Fibroblast of mammary gland (primary cell): ENCODE results near the gene NUP107.
"Not testable (repeated sequence)": the region's sequence is repeated elsewhere in the genome, so short reads cannot be mapped to it uniquely, and the experiment has no call there.

ENCODE experiments used
- DNase-seq: peaks from one replicate; pipeline ENCODE4 v3.0.0-alpha.2; 2010; ENCODE audit warnings: low read depth
- H3K4me3 ChIP-seq: 2 replicates; pipeline ENCODE4 v1.5.1; 2011; ENCODE audit warnings: low read depth, mild to moderate bottlenecking, low read length, moderate library complexity; ENCODE audit not compliant: control insufficient read depth
- CTCF ChIP-seq: conservative IDR thresholded peaks from 2 replicates; pipeline ENCODE4 v1.5.1; 2011; ENCODE audit warnings: low read depth, low read length, inconsistent platforms; ENCODE audit not compliant: control insufficient read depth, insufficient read depth

Gene NUP107

GRCh38 chr12:68686595-68687521 is at the start of gene NUP107:
NUP107 (plus strand) TSS chr12:68686978; CDS start chr12:68687066, 88 bp downstream.
- peak; percentile 99 for DNase-seq
- peak; percentile 7 for TF ChIP-seq CTCF
- H3K4me3 ChIP-seq = peak within 1 kb of the TSS; percentile 99

GRCh38 chr12:68637439-68637838 is 49.3 kb upstream of the NUP107 start:
- not testable (repeated sequence) for DNase-seq, H3K4me3 ChIP-seq

GRCh38 chr12:68638171-68638570 is 48.6 kb upstream of the NUP107 start:
- no peak for DNase-seq
- no peak for TF ChIP-seq CTCF
- no peak overlapping the region for H3K4me3 ChIP-seq

- no peak for DNase-seq
- TF ChIP-seq CTCF = no peak
- H3K4me3 ChIP-seq = no peak overlapping the region
These were observed 47.9 kb upstream of the NUP107 start for GRCh38 chr12:68638721-68639395.

- H3K4me3 ChIP-seq = no peak overlapping the region
- no peak for TF ChIP-seq CTCF
- no peak for DNase-seq
These were observed 47.4 kb upstream of the NUP107 start for GRCh38 chr12:68639396-68639767.

- TF ChIP-seq CTCF = no peak
- DNase-seq = no peak
- no peak overlapping the region for H3K4me3 ChIP-seq
These were observed 45.6 kb upstream of the NUP107 start for GRCh38 chr12:68641138-68641537.

- DNase-seq = no peak
- H3K4me3 ChIP-seq = no peak overlapping the region
- no peak for TF ChIP-seq CTCF
These were observed 40.3 kb upstream of the NUP107 start for GRCh38 chr12:68646484-68646883.
